ENCODE data around the gene COL4A1. TPM values are rescaled to one million over a fixed set of nuclear protein-coding genes. Genes with fewer than 3 reads are reported as not detected.

COL4A1 gene
- polyA plus RNA-seq, 2 of the 4 experiments (the other 2 are of a cell fraction), result 23.8 to 71.3 TPM

- 73% methylated on average over 14 of the region's 15 CpGs for WGBS (ENCODE audit: missing lambda C conversion rate)
- Histone ChIP-seq H3K9me3 (no peaks in the 10 kb centered on the region), H3K4me3 (no peak overlapping the region), H3K27ac (no peak overlapping the region), H3K4me2 (no peak overlapping the region), H3K4me1 (no peaks in the 10 kb centered on the region)
- ChIA-PET CTCF (interaction anchor here (2.0 kb wide), 1 partner anchor 10 kb away, joined by 6 read pairs; no protein-coding TSS in a partner anchor), POLR2A (no interaction called here)
- TF ChIP-seq CTCF (IDR thresholded peaks at IDR 0.05) (no peak), USF2 (IDR thresholded peaks at IDR 0.05) (no peak), HEYL (CRISPR knock-in tag; IDR thresholded peaks at IDR 0.05) (no peak), EP300 (IDR thresholded peaks at IDR 0.05) (no peak), JUN (IDR thresholded peaks at IDR 0.05) (no peak), ZNF302 (CRISPR knock-in tag; IDR thresholded peaks at IDR 0.05) (no peak), BCL3 (IDR thresholded peaks at IDR 0.05) (no peak), JUNB (IDR thresholded peaks at IDR 0.05) (no peak), NFE2L2 (conservative IDR thresholded peaks at IDR 0.05; ENCODE audit: low read length) (no peak), RARB (CRISPR knock-in tag; IDR thresholded peaks at IDR 0.05) (no peak), KDM5A (IDR thresholded peaks at IDR 0.05) (no peak), HES2 (IDR thresholded peaks at IDR 0.05) (no peak), PHF8 (IDR thresholded peaks at IDR 0.05; ENCODE audit: borderline replicate concordance, low read depth) (no peak), KDM1A (IDR thresholded peaks at IDR 0.05; ENCODE audit: low read depth) (no peak), ELK1 (IDR thresholded peaks at IDR 0.05; ENCODE audit: low read depth, low read length) (no peak), FOSL2 (IDR thresholded peaks at IDR 0.05) (no peak), FOSL2 (CRISPR knock-in tag; IDR thresholded peaks at IDR 0.05) (no peak), HDAC2 (IDR thresholded peaks at IDR 0.05) (no peak), POLR2A (IDR thresholded peaks at IDR 0.05; ENCODE audit: low read length) (no peak), MAX (IDR thresholded peaks at IDR 0.05) (no peak)
- DNase-seq (ENCODE audit: low read depth in 1 of 2, low spot score in 1 of 2), result no peak
- no peak for ATAC-seq
- no peak for FAIRE-seq
Measured at GRCh38 chr13:110290826-110291225, 16.1 kb downstream of the COL4A1 start.

GRCh38 chr13:110290153-110290552 lies 16.8 kb downstream of the COL4A1 start:
- 84% methylated on average over 10 of the region's 10 CpGs for WGBS (ENCODE audit: missing lambda C conversion rate)
- no peak for DNase-seq (ENCODE audit: low read depth in 1 of 2, low spot score in 1 of 2)
- H3K4me3 ChIP-seq, result no peak overlapping the region
- no peaks in the 10 kb centered on the region for H3K9me3 ChIP-seq
- no peaks in the 10 kb centered on the region for H3K4me1 ChIP-seq
- ChIA-PET POLR2A (no interaction called here), CTCF (interaction anchor here (2.0 kb wide), 1 partner anchor 11 kb away, joined by 6 read pairs; no protein-coding TSS in a partner anchor)
- no peak for FAIRE-seq
- no peak for ATAC-seq
- TF ChIP-seq POLR2AphosphoS2 (conservative IDR thresholded peaks at IDR 0.05; ENCODE audit: low read length) (no peak), ATOH8 (CRISPR knock-in tag; IDR thresholded peaks at IDR 0.05; ENCODE audit: low read depth) (no peak), EHF (CRISPR knock-in tag; IDR thresholded peaks at IDR 0.05) (no peak), CEBPB (IDR thresholded peaks at IDR 0.05) (no peak), RARB (CRISPR knock-in tag; IDR thresholded peaks at IDR 0.05) (no peak), MYC (IDR thresholded peaks at IDR 0.05; ENCODE audit: borderline replicate concordance, low read length) (no peak), MAX (IDR thresholded peaks at IDR 0.05) (no peak), RCOR1 (IDR thresholded peaks at IDR 0.05; ENCODE audit: low read depth, low read length) (no peak), PHF8 (IDR thresholded peaks at IDR 0.05; ENCODE audit: borderline replicate concordance, low read depth) (no peak), FOSL2 (IDR thresholded peaks at IDR 0.05) (no peak), FOSL2 (CRISPR knock-in tag; IDR thresholded peaks at IDR 0.05) (no peak)
- H3K4me2 ChIP-seq, result no peak overlapping the region
- no peak overlapping the region for H3K27ac ChIP-seq

Measured in A549 (cell line).